ENCODE results near the gene OSBPL2. TPM values are rescaled to one million over a fixed set of nuclear protein-coding genes. Genes with fewer than 3 reads are reported as not detected.

The OSBPL2 gene
- total and polyA plus RNA-seq, 5 donors = 20.0 to 61.6 (median 44.4) TPM

GRCh38 chr20:62309947-62310756 is 71.8 kb downstream of the OSBPL2 start:
- intact Hi-C loops (cut with DNase I) = no loop called here
- ATAC-seq (no peak), DNase-seq (no peak)
- H3K4me1 ChIP-seq (ENCODE audit: control insufficient read depth, insufficient read depth, low read length) = peaks cover 1% of the 10 kb centered on the region
- no peak overlapping the region for H3K4me3 ChIP-seq (ENCODE audit: low read length)
- 75% methylated on average over 29 of the region's 29 CpGs for WGBS
- H3K27me3 ChIP-seq (ENCODE audit: control insufficient read depth, insufficient read depth) = no peaks in the 10 kb centered on the region
- no peaks in the 10 kb centered on the region for H3K9me3 ChIP-seq (ENCODE audit: control insufficient read depth, low read length)
- no peak overlapping the region for H3K27ac ChIP-seq (ENCODE audit: low read length)

GRCh38 chr20:62310757-62311121 is 72.4 kb downstream of the OSBPL2 start:
- DNase-seq = no peak
- no peak overlapping the region for H3K27ac ChIP-seq (ENCODE audit: low read length)
- no peak for ATAC-seq
- intact Hi-C loops (cut with DNase I) = no loop called here
- no peak overlapping the region for H3K4me3 ChIP-seq (ENCODE audit: low read length)
- no peaks in the 10 kb centered on the region for H3K27me3 ChIP-seq (ENCODE audit: control insufficient read depth, insufficient read depth)
- no peaks in the 10 kb centered on the region for H3K9me3 ChIP-seq (ENCODE audit: control insufficient read depth, low read length)
- WGBS = 80% methylated on average over 25 of the region's 25 CpGs
- no peaks in the 10 kb centered on the region for H3K4me1 ChIP-seq (ENCODE audit: control insufficient read depth, insufficient read depth, low read length)

- Histone ChIP-seq H3K9me3 (ENCODE audit: control insufficient read depth, low read length) (no peaks in the 10 kb centered on the region), H3K27ac (ENCODE audit: low read length) (no peak overlapping the region), H3K4me3 (ENCODE audit: low read length) (no peak overlapping the region), H3K4me1 (ENCODE audit: control insufficient read depth, insufficient read depth, low read length) (no peaks in the 10 kb centered on the region), H3K27me3 (ENCODE audit: control insufficient read depth, insufficient read depth) (no peaks in the 10 kb centered on the region)
- intact Hi-C loops (cut with DNase I) = no loop called here
- 94% methylated on average over 18 of the region's 18 CpGs for WGBS
- ATAC-seq = no peak
- DNase-seq = no peak
Observed at GRCh38 chr20:62311150-62311549, 72.8 kb downstream of the OSBPL2 start.

- Histone ChIP-seq H3K4me1 (ENCODE audit: control insufficient read depth, insufficient read depth, low read length) (no peaks in the 10 kb centered on the region), H3K4me3 (ENCODE audit: low read length) (no peak overlapping the region), H3K9me3 (ENCODE audit: control insufficient read depth, low read length) (no peaks in the 10 kb centered on the region), H3K27ac (ENCODE audit: low read length) (no peak overlapping the region), H3K27me3 (ENCODE audit: control insufficient read depth, insufficient read depth) (no peaks in the 10 kb centered on the region)
- WGBS = 92% methylated on average over 60 of the region's 60 CpGs
- no peak for DNase-seq
- intact Hi-C loops (cut with DNase I) = no loop called here
- ATAC-seq = no peak
Observed at GRCh38 chr20:62311832-62312661, 73.7 kb downstream of the OSBPL2 start.

- no peak overlapping the region for H3K4me3 ChIP-seq (ENCODE audit: low read length)
- DNase-seq (no peak), ATAC-seq (no peak)
- no peak overlapping the region for H3K27ac ChIP-seq (ENCODE audit: low read length)
- 90% methylated on average over 16 of the region's 16 CpGs for WGBS
- H3K4me1 ChIP-seq (ENCODE audit: control insufficient read depth, insufficient read depth, low read length) = no peaks in the 10 kb centered on the region
- H3K9me3 ChIP-seq (ENCODE audit: control insufficient read depth, low read length) = no peaks in the 10 kb centered on the region
- no peaks in the 10 kb centered on the region for H3K27me3 ChIP-seq (ENCODE audit: control insufficient read depth, insufficient read depth)
- intact Hi-C loops (cut with DNase I) = no loop called here
Observed at GRCh38 chr20:62312662-62312977, 74.3 kb downstream of the OSBPL2 start.

- ATAC-seq (no peak), DNase-seq (no peak)
- intact Hi-C loops (cut with DNase I) = no loop called here
- Histone ChIP-seq H3K27ac (ENCODE audit: low read length) (no peak overlapping the region), H3K27me3 (ENCODE audit: control insufficient read depth, insufficient read depth) (no peaks in the 10 kb centered on the region), H3K4me3 (ENCODE audit: low read length) (no peak overlapping the region), H3K9me3 (ENCODE audit: control insufficient read depth, low read length) (no peaks in the 10 kb centered on the region), H3K4me1 (ENCODE audit: control insufficient read depth, insufficient read depth, low read length) (no peaks in the 10 kb centered on the region)
- WGBS = 91% methylated on average over 26 of the region's 26 CpGs
Observed at GRCh38 chr20:62313021-62313420, 74.7 kb downstream of the OSBPL2 start.

GRCh38 chr20:62313460-62314338 is 75.4 kb downstream of the OSBPL2 start:
- no peak for DNase-seq
- H3K9me3 ChIP-seq (ENCODE audit: control insufficient read depth, low read length) = no peaks in the 10 kb centered on the region
- intact Hi-C loops (cut with DNase I) = no loop called here
- 93% methylated on average over 55 of the region's 55 CpGs for WGBS
- no peak overlapping the region for H3K4me3 ChIP-seq (ENCODE audit: low read length)
- no peak for ATAC-seq
- no peaks in the 10 kb centered on the region for H3K27me3 ChIP-seq (ENCODE audit: control insufficient read depth, insufficient read depth)
- no peak overlapping the region for H3K27ac ChIP-seq (ENCODE audit: low read length)
- no peaks in the 10 kb centered on the region for H3K4me1 ChIP-seq (ENCODE audit: control insufficient read depth, insufficient read depth, low read length)

- intact Hi-C loops (cut with DNase I) = no loop called here
- 94% methylated on average over 12 of the region's 12 CpGs for WGBS
Observed at GRCh38 chr20:62314339-62314638, 76.0 kb downstream of the OSBPL2 start.

GRCh38 chr20:62314711-62315302 is 76.5 kb downstream of the OSBPL2 start:
- Histone ChIP-seq H3K27ac (ENCODE audit: low read length) (no peak overlapping the region), H3K4me1 (ENCODE audit: control insufficient read depth, insufficient read depth, low read length) (no peaks in the 10 kb centered on the region), H3K27me3 (ENCODE audit: control insufficient read depth, insufficient read depth) (no peaks in the 10 kb centered on the region), H3K9me3 (ENCODE audit: control insufficient read depth, low read length) (no peaks in the 10 kb centered on the region), H3K4me3 (ENCODE audit: low read length) (no peak overlapping the region)
- DNase-seq = no peak
- ATAC-seq = no peak
- intact Hi-C loops (cut with DNase I) = no loop called here
- 93% methylated on average over 25 of the region's 25 CpGs for WGBS

More at GRCh38 chr20:62314339-62314638, 76.0 kb downstream of the OSBPL2 start:
- no peak overlapping the region for H3K27ac ChIP-seq (ENCODE audit: low read length)
- DNase-seq (no peak), ATAC-seq (no peak)
- no peaks in the 10 kb centered on the region for H3K9me3 ChIP-seq (ENCODE audit: control insufficient read depth, low read length)
- H3K4me3 ChIP-seq (ENCODE audit: low read length) = no peak overlapping the region
- no peaks in the 10 kb centered on the region for H3K27me3 ChIP-seq (ENCODE audit: control insufficient read depth, insufficient read depth)
- no peaks in the 10 kb centered on the region for H3K4me1 ChIP-seq (ENCODE audit: control insufficient read depth, insufficient read depth, low read length)

GRCh38 chr20:62315773-62316172 is 77.5 kb downstream of the OSBPL2 start:
- DNase-seq (no peak), ATAC-seq (no peak)
- intact Hi-C loops (cut with DNase I) = no loop called here
- Histone ChIP-seq H3K4me1 (ENCODE audit: control insufficient read depth, insufficient read depth, low read length) (no peaks in the 10 kb centered on the region), H3K27ac (ENCODE audit: low read length) (no peak overlapping the region), H3K27me3 (ENCODE audit: control insufficient read depth, insufficient read depth) (no peaks in the 10 kb centered on the region), H3K9me3 (ENCODE audit: control insufficient read depth, low read length) (no peaks in the 10 kb centered on the region), H3K4me3 (ENCODE audit: low read length) (no peak overlapping the region)
- 93% methylated on average over 12 of the region's 12 CpGs for WGBS

All from right cardiac atrium (tissue), 5 donors.